GM19043 (cell line): ENCODE measurements around the gene RIT1.
A peak's percentile ranks its signal among the peaks of the same experiment; 100 is the strongest.
"Not testable (repeated sequence)": the region's sequence is repeated elsewhere in the genome, so short reads cannot be mapped to it uniquely, and the experiment has no call there.

ENCODE experiments used
- ATAC-seq: cut with Tn5 transposase; IDR thresholded peaks from one replicate; pipeline ENCODE4 v1.9.1; 2021; ENCODE audit warnings: low read depth; ENCODE audit not compliant: unreplicated experiment

RIT1 gene

GRCh38 chr1:155934097-155934935 is 23.2 kb upstream of the RIT1 start, which contains the start of gene KHDC4:
TSS of gene KHDC4 (minus strand) at chr1:155934413. CDS start at chr1:155934373, 40 bp downstream.
- peak; percentile 91 for ATAC-seq

- ATAC-seq, result no peak
Observed at GRCh38 chr1:155933591-155934096, 22.5 kb upstream of the RIT1 start.

- ATAC-seq, result no peak
Observed at GRCh38 chr1:155932487-155932886, 21.3 kb upstream of the RIT1 start.

GRCh38 chr1:155932081-155932480 is 20.9 kb upstream of the RIT1 start:
- ATAC-seq, result no peak

- ATAC-seq, result no peak
Observed at GRCh38 chr1:155931332-155932038, 20.3 kb upstream of the RIT1 start.

- not testable (repeated sequence) for ATAC-seq
Observed at GRCh38 chr1:155930725-155931124, 19.6 kb upstream of the RIT1 start.

- no peak for ATAC-seq
Observed at GRCh38 chr1:155929057-155929456, 17.9 kb upstream of the RIT1 start.

- no peak for ATAC-seq
Observed at GRCh38 chr1:155925506-155925905, 14.4 kb upstream of the RIT1 start.

GRCh38 chr1:155920717-155921116 is 9.6 kb upstream of the RIT1 start:
- no peak for ATAC-seq

- ATAC-seq, result no peak
Observed at GRCh38 chr1:155919801-155920200, 8.7 kb upstream of the RIT1 start.

- ATAC-seq, result no peak
Observed at GRCh38 chr1:155918660-155919059, 7.5 kb upstream of the RIT1 start.

- ATAC-seq, result no peak
Observed at GRCh38 chr1:155913969-155914757, 3.0 kb upstream of the RIT1 start.

- no peak for ATAC-seq
Observed at GRCh38 chr1:155912056-155912536, 947 bp upstream of the RIT1 start.

- no peak for ATAC-seq
Observed at GRCh38 chr1:155910621-155911121, 478 bp downstream of the RIT1 start.

- ATAC-seq, result no peak
Observed at GRCh38 chr1:155909894-155910293, 1.3 kb downstream of the RIT1 start.

- ATAC-seq, result no peak
Observed at GRCh38 chr1:155904261-155904660, 6.9 kb downstream of the RIT1 start.

GRCh38 chr1:155900161-155900560 is 11.0 kb downstream of the RIT1 start:
- no peak for ATAC-seq

- no peak for ATAC-seq
Observed at GRCh38 chr1:155899683-155900082, 11.5 kb downstream of the RIT1 start.

GRCh38 chr1:155898888-155899287 is 12.3 kb downstream of the RIT1 start:
- ATAC-seq, result no peak

GRCh38 chr1:155897746-155898145 is 13.4 kb downstream of the RIT1 start:
- no peak for ATAC-seq
